Measurements from ENCODE around the gene PDGFB.

The PDGFB gene

DNA sequence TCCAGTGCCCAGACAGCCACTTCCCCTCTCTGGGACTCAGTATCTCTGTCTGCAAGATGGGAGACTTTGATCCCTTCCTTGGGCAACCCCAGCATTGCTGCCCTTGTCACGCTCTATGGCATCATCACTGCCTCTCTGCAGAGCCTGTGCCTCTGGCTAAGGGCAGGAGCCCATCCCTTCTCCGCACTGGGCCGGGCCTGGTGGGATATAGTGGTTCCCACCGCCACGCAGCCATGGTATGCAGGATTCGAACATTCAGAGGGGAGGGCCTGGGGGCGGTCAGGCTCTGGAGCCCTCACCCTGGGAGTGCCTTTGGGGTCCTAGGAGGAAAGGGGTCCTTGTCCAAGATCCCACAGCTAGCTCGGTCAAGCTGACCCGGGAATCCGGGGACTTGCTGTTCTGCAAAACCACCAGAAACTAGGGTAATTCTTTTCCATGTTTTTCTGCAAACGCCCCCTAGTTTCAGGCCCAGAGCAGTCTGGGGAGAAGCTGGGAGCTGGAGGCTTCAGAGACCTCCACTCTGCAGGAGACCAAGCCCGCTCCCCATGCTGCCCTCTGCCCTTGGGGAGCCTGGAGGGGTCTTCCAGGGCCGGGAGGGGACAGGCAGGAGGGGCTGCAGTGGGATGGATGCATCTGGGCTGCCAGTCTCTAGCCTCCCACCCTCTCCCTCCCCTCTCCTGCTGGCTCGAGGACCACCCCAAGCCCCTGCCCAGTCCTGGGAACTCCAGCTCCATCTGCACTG, 67.9 kb downstream of the PDGFB start:
- no peak for DNase-seq (ENCODE audit: low read depth in 3 of 3, low spot score in 1 of 3)

DNA sequence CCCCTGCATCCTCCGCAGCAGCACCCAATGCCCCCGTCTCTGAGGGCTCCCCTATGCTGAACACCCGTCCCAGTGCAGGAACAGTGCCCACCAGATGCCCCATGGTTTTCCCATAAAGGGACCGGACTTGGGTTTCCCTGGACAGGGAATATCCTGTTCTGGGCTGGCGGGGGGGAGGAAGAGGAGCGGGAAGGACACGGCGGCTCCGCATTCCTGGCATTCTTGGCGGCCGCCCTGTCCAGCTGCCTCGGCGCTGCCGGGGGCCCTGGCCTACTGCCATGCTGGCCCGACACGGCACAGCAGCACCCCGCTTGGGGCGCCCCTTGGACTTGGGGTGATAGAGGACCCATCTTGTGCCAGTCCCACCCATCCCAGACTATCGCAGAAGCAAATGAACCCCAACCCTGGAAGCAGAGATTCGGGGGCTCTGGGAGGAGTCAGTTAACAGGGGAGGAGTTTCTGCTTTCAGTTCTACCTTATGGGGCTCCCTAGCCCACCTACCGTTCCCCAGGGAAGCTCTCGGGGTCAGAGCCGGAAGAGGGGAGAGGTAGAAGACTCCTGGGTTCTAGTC, 68.6 kb downstream of the PDGFB start:
- no peak for DNase-seq (ENCODE audit: low read depth in 3 of 3, low spot score in 1 of 3)

- no peak for DNase-seq (ENCODE audit: low read depth in 3 of 3, low spot score in 1 of 3)
These were observed 69.2 kb downstream of the PDGFB start for GRCh38 chr22:39175353-39176142.

DNA sequence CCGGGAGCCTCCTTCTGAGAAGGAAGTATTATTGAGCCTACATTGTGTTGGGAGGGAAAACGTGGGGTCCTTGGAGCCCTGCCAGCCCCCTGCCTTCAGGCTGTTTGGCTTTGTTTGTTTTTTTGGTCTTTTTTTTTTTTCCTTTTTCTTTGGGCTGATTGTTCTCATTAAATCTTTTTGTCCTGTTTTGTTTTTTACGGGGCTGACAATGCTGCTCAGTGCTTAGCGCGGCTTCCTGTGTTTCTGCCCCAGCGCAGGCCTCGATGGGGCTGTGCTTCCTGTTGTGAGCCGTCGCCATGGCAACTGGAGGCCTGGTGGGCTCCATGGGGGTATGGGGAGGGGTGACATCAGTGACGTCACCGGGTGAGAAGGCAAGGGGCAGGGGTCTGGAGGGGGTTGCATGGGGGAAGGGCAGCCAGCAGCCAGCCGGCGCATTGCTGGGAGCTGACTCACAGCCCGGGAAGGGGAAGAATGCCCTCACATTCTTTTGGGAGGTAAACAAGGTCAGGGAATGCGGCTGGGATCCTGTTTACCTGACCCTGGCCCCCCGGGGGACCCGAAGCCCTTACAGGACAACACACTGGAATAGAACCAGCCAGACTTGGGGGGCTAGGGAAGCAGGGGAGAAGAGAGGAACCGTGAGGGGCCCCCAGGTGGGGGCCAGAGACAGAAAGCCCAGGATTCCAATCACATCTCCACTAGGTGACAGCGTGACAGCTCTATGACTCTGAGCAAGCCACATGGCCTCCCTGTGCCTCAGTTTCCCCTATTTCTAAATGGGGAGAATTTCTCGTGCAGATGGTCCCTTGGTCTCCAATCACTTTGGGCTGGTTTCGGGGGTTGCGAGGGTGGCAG, 70.1 kb downstream of the PDGFB start:
- DNase-seq (ENCODE audit: low read depth in 3 of 3, low spot score in 1 of 3): peak in 2 of 3 donors; percentile 30 to 54

GRCh38 chr22:39173787-39174497, 70.8 kb downstream of the PDGFB start:
- no peak for DNase-seq (ENCODE audit: low read depth in 3 of 3, low spot score in 1 of 3)
